GM19239 (cell line): ENCODE data around the gene TOMM40L.

ENCODE experiments used
- DNase-seq: peaks from one replicate; pipeline ENCODE4 v3.0.0; 2011; ENCODE audit warnings: low spot score; ENCODE audit not compliant: insufficient read length
- FAIRE-seq: peaks from 2 replicates; lab custom pipeline; 2011; peaks lifted over from hg19 to GRCh38; lab: Jason Lieb, UNC

The TOMM40L gene

GRCh38 chr1:161196521-161197451 lies 29.1 kb upstream of the TOMM40L start:
- FAIRE-seq (no peak), DNase-seq (no peak)

GRCh38 chr1:161197560-161198193 lies 28.2 kb upstream of the TOMM40L start:
- DNase-seq: no peak
- no peak for FAIRE-seq

GRCh38 chr1:161198194-161198896 lies 27.5 kb upstream of the TOMM40L start:
- DNase-seq (no peak), FAIRE-seq (no peak)

DNA sequence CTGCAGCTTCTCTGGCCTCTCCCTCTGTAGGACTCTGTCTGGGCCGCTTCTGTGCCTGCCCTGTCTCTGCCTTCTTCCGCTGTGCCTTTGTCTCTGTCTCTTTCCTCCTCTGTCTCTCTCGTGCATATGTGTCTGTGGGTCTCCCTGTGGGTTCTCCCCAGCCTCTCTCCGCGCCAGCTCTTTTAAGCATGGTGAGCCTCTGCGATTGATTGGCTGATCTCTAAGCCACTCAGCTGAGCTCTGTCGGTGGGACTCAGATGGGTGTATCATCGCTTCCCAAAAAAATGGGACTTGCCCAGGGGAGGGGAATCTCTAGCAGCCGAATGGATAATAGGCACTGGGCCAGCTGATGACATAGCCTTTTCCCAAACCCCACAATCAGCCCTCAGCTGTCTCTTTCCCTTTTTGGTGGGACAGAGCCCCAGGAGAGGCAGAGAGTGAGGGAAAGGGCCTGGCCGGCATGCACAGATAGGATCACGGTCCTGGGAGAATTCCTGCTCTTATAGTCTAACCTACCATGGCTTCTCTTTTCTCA lies 26.9 kb upstream of the TOMM40L start, which contains the start of gene ADAMTS4:
Gene ADAMTS4 (minus strand): TSS at position 158 of the 535 bp plus-strand sequence. CDS start 427 bp downstream, outside the sequence.
- DNase-seq: no peak
- no peak for FAIRE-seq

DNA sequence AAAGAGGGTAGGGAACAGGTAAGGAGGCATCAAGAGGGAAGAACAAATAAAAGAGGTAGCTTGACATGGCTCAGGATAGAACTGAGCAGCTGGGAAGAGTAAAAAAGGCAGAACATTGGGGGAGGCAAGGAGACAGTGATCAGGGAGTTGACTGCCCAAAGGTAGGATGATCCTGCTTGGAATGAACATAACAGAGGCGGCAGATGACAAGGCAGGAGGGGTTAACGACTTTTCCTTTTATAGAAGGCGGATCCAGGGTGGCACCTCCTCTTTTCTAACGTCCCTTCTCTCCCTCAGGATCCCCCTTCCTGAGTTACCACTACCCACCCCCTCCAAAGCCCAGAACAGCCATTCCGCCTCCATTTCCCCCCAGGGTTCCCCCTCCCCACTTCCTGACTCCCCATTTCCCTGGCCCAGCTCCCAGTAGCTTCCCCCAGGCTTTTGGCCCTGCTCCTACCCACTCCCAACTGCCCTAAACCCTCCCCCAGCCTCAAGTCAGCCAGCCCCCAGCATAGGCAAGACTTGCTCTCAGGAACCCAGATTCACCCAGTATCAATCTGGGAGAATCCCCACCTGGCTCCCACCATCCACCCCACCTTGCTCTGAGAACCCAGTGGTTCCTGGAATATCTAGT lies 26.2 kb upstream of the TOMM40L start:
- no peak for DNase-seq
- no peak for FAIRE-seq

DNA sequence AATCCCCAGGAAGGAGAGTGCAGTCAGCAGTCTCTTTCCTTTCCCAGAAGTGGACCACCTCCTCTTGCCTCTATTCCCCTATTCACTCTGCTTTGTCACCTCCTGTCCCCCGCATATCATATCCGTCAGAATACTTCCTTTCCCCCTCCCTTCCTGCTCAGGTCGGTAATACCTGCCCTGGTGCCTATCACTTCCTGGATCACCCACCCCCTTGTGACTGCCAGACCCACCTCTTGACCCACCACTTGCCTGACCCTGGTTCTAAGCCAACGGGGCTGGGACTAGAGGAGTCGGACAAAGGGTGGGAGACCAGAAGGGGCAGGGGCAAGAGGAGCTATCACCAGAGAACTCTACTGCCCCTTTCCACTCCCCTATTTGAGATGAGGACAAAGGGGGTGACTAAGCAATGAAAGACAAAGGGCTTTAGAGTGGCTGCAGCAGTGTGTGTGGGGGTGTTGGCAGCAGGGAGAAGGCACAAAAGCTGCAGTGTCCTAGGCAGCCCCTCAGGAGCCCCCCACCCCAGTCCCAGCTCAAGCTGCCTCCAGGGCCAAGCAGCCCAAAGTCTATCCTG lies 25.4 kb upstream of the TOMM40L start:
- DNase-seq (no peak), FAIRE-seq (no peak)

DNA sequence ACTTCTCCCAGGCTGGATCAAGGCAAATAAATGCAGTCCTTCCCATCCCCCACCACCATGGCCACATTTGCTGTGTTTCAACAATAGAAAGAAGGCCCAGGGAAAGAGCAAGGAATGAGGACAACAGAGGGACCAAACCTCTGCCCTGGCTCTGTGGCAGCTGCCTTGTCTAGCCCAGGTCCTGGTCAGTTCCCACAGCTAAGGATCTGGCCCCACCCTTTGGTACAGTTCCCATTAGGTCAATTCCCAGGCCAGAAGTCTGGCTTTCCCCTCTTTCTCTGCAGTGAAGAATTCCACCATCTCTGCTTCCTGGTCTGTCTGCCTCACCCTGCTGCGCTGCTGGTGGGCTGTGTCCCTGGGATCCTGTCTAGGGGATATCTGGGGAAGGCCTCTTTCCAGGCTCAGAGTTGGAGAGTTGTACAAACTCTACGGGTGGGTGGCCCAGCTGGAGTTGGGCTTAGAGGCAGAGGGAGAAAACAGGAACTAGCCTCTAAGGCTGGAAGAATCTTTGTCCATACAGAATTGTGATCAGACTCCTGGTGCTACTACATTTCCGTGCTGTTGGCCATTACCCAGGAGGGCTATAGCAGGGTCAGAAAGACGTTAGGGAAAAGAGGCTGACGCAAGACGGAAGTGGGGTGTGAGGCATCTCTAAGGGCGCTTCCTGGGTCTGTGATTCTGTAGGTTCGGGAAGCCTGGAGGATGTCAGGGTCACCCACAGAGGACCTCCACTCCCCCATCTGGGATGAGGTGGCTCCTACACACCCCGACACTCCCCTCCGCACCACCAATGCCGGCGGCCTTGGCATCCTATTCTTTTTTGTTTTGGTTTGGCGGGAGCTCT lies 24.6 kb upstream of the TOMM40L start:
- DNase-seq (no peak), FAIRE-seq (no peak)

- FAIRE-seq (peak; percentile 97), DNase-seq (peak; percentile 93)
Measured at GRCh38 chr1:161201836-161202712, 23.8 kb upstream of the TOMM40L start, which contains the start of gene NDUFS2. NDUFS2 (plus strand) TSS chr1:161202367; CDS start chr1:161202386, 19 bp downstream.

DNA sequence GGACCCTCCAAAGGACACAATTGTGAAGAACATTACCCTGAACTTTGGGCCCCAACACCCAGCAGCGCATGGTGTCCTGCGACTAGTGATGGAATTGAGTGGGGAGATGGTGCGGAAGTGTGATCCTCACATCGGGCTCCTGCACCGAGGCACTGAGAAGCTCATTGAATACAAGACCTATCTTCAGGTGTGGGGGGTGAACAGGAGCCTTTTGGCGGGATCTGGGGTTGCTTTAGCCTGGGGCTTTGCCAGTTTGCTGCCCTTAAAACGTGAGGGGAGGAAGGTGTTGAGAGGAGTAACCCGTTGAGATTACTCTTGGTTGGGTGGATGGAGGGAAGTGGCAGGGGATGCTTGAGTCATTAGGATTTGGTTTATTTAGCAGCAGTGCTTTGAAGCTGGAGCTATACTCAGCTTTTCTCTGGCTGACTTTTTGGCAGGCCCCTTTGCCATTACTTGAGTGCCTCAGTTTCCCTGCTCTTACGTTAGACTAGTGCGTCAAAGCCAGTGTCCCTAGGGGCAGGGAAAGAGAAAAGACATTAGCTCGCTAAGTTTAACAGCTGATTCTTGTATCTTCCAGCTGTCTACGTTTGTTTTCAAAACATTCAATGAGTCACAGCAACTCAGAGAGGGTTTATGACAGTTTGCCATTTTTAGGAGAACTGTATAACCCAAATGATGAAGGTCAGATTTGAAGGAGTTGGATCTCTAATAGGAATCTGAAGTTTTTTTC lies 19.3 kb upstream of the TOMM40L start:
- FAIRE-seq: no peak

DNA sequence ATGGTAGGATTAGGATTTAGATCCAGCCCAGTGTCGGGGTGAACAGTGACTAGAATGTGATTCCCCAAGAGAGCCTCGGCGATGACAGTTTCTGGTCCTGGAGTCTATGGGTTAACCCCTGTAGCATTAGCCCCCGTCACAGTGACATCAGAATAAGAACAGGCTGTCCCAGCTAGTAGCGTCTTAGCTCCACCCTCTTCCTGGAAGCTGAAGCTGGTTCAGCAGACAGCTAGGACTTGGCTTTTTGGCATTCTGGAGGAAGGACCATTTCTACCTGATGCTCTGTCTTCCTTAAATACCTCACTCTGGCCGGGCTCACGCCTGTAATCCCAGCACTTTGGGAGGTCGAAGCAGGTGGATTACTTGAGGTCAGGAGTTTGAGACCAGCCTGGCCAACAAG lies 18.7 kb upstream of the TOMM40L start:
- FAIRE-seq (no peak), DNase-seq (no peak)

More for the DNA sequence above, 19.3 kb upstream of the TOMM40L start:
- no peak for DNase-seq

GRCh38 chr1:161209790-161210409 lies 16.0 kb upstream of the TOMM40L start:
- peak; percentile 83 for FAIRE-seq
- peak; percentile 69 for DNase-seq

- FAIRE-seq (no peak), DNase-seq (no peak)
Measured at GRCh38 chr1:161214369-161214768, 11.5 kb upstream of the TOMM40L start.

- no peak for DNase-seq
- FAIRE-seq: no peak
Measured at GRCh38 chr1:161215076-161215475, 10.8 kb upstream of the TOMM40L start, which contains the start of gene FCER1G. FCER1G (plus strand) TSS chr1:161215295; CDS start chr1:161215322, 27 bp downstream.

GRCh38 chr1:161216945-161217712 lies 8.7 kb upstream of the TOMM40L start:
- FAIRE-seq: peak; percentile 85
- peak; percentile 53 for DNase-seq

- no peak for DNase-seq
- no peak for FAIRE-seq
Measured at GRCh38 chr1:161217831-161218230, 8.0 kb upstream of the TOMM40L start.
